ENCODE data around the gene DHX57. TPM values are rescaled to one million over a fixed set of nuclear protein-coding genes. Genes with fewer than 3 reads are reported as not detected.

DHX57 gene
- total RNA-seq, 1 experiment from 2014 or later: 27.5 TPM

DNA sequence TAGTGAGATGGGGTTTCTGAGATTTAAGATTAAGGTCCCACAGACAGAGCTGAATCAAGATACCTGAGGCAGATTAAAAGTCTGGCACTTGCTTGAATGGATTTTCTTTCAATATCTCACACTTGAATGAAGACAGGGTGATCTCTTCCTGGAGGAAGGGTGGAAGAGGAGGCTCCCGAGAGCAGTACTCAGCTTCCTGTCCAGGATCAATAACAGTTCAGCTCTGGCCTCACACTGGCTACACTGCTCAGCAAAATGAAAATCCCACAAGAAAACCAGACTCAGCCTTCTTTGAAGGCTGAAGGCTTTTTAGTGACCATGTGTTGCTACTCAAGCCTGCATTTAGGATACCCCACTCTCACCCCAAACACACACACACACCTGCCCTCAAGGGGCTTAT lies 25.0 kb upstream of the DHX57 start:
- no peaks in the 10 kb centered on the region for H4K20me1 ChIP-seq (ENCODE audit: control insufficient read depth, insufficient read depth, insufficient read length)

More for the DNA sequence above, 25.0 kb upstream of the DHX57 start:
- Histone ChIP-seq H3K27ac (ENCODE audit: insufficient read length, low read depth, low read length) (no peak overlapping the region), H2AK5ac (ENCODE audit: insufficient read length, low read length) (no peak overlapping the region), H3K79me2 (ENCODE audit: insufficient read depth, low read length) (no peaks in the 10 kb centered on the region), H4K5ac (ENCODE audit: insufficient read length, low read depth, low read length) (no peak overlapping the region), H2BK20ac (ENCODE audit: low read depth, low read length, poor library complexity, severe bottlenecking) (no peak overlapping the region), H4K91ac (ENCODE audit: insufficient read length, low read depth, low read length) (no peak overlapping the region), H3K23me2 (ENCODE audit: insufficient read length, low read depth, low read length, poor library complexity, severe bottlenecking) (no peaks in the 10 kb centered on the region), H3K18ac (ENCODE audit: insufficient read length, low read depth, low read length) (no peak overlapping the region), H3K4ac (ENCODE audit: low read depth, low read length) (no peak overlapping the region), H2BK15ac (ENCODE audit: low read depth, low read length) (no peak overlapping the region), H2BK120ac (ENCODE audit: low read depth, low read length, poor library complexity, severe bottlenecking) (no peak overlapping the region), H3K9me3 (ENCODE audit: control insufficient read depth, low read depth, low read length) (no peaks in the 10 kb centered on the region), H2AFZ (ENCODE audit: low read length) (no peak overlapping the region), H2BK5ac (ENCODE audit: insufficient read length, low read length) (no peak overlapping the region), H3K4me2 (ENCODE audit: insufficient read depth, insufficient read length, low read length) (no peak overlapping the region), H4K8ac (replicated peaks; ENCODE audit: insufficient read length, low read depth, low read length) (no peak overlapping the region), H3K9ac (ENCODE audit: extremely low read depth, insufficient read length, low read length) (no peak overlapping the region), H3K4me1 (ENCODE audit: insufficient read depth, low read length) (no peaks in the 10 kb centered on the region), H3K27me3 (ENCODE audit: insufficient read depth, low read length) (no peaks in the 10 kb centered on the region), H3K56ac (ENCODE audit: insufficient read length, low read depth, low read length) (no peak overlapping the region), H3T11ph (ENCODE audit: low read length) (no peak overlapping the region), H3K23ac (ENCODE audit: insufficient read length, low read depth, low read length) (no peak overlapping the region), H3K79me1 (ENCODE audit: insufficient read depth, low read depth, low read length, poor library complexity, severe bottlenecking) (no peaks in the 10 kb centered on the region), H3K14ac (ENCODE audit: insufficient read depth, low read length) (no peak overlapping the region), H2BK12ac (ENCODE audit: insufficient read length, low read depth, low read length) (no peak overlapping the region)
- H3K9me3 Mint-ChIP-seq: no peaks in the 10 kb centered on the region
- TF ChIP-seq, protein P1, sequence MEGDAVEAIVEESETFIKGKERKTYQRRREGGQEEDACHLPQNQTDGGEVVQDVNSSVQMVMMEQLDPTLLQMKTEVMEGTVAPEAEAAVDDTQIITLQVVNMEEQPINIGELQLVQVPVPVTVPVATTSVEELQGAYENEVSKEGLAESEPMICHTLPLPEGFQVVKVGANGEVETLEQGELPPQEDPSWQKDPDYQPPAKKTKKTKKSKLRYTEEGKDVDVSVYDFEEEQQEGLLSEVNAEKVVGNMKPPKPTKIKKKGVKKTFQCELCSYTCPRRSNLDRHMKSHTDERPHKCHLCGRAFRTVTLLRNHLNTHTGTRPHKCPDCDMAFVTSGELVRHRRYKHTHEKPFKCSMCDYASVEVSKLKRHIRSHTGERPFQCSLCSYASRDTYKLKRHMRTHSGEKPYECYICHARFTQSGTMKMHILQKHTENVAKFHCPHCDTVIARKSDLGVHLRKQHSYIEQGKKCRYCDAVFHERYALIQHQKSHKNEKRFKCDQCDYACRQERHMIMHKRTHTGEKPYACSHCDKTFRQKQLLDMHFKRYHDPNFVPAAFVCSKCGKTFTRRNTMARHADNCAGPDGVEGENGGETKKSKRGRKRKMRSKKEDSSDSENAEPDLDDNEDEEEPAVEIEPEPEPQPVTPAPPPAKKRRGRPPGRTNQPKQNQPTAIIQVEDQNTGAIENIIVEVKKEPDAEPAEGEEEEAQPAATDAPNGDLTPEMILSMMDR (conservative IDR thresholded peaks at IDR 0.05): no peak
- WGBS (ENCODE audit: extremely low coverage, insufficient read length, low lambda C conversion rate): no CpG with 5 or more reads among the region's 1 CpG
- 0 out of 4 replicates have a peak, but pooled peaks cover 0 to 3% of the 10 kb centered on the region in 2 experiments for H3K4me1 Mint-ChIP-seq
- H3K4me3 Mint-ChIP-seq: no peak overlapping the region
- H3K36me3 Mint-ChIP-seq (ENCODE audit: insufficient read depth in 1 of 3, low read depth in 3 of 3): no peaks in the 10 kb centered on the region
- H3K27ac Mint-ChIP-seq: no peak overlapping the region
- no peak for DNase-seq
- H3K27me3 Mint-ChIP-seq (ENCODE audit: low read depth): no peaks in the 10 kb centered on the region

Measured in H9 (cell line).